Measurements from ENCODE around the gene LKAAEAR1.

DNA sequence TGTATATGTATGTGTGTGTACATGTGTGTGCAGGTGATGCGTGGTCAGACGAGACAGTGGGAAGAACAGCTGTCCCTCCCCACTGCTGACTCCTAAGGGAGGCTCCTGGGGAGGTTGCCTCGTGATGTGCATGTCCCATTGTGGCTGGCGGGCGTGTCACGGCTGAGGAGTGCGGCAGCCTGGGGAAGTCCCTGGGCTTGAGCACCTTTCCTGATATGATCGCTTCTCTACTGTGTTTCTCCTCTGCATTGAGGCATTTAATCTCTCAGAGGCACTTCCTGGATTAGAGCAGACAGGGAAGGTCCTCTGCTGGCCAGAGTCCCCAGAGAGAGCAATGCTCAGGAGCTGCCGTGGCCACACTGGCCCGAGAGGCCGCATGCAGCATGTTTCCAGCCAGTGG is 11.7 kb upstream of the LKAAEAR1 start:
- TF ChIP-seq ZFP30 (CRISPR knock-in tag; IDR thresholded peaks at IDR 0.05) (no peak), ARNTL (CRISPR knock-in tag; IDR thresholded peaks at IDR 0.05; ENCODE audit: borderline replicate concordance, low read depth) (no peak), ZNF70 (CRISPR knock-in tag; IDR thresholded peaks at IDR 0.05) (no peak), RARB (CRISPR knock-in tag; IDR thresholded peaks at IDR 0.05) (no peak), OSR1 (CRISPR knock-in tag; IDR thresholded peaks at IDR 0.05) (no peak), BACH2 (CRISPR knock-in tag; IDR thresholded peaks at IDR 0.05; ENCODE audit: borderline replicate concordance) (no peak), ZNF565 (CRISPR knock-in tag; conservative IDR thresholded peaks at IDR 0.05; ENCODE audit: low read depth) (no peak), GLIS3 (CRISPR knock-in tag; IDR thresholded peaks at IDR 0.05) (no peak), ZNF8 (CRISPR knock-in tag; IDR thresholded peaks at IDR 0.05) (no peak)
- TF ChIP-seq, protein P1, sequence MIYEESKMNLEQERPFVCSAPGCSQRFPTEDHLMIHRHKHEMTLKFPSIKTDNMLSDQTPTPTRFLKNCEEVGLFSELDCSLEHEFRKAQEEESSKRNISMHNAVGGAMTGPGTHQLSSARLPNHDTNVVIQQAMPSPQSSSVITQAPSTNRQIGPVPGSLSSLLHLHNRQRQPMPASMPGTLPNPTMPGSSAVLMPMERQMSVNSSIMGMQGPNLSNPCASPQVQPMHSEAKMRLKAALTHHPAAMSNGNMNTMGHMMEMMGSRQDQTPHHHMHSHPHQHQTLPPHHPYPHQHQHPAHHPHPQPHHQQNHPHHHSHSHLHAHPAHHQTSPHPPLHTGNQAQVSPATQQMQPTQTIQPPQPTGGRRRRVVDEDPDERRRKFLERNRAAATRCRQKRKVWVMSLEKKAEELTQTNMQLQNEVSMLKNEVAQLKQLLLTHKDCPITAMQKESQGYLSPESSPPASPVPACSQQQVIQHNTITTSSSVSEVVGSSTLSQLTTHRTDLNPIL (CRISPR knock-in tag; IDR thresholded peaks at IDR 0.05; ENCODE audit: low read depth) = no peak
- TF ChIP-seq, protein P2, sequence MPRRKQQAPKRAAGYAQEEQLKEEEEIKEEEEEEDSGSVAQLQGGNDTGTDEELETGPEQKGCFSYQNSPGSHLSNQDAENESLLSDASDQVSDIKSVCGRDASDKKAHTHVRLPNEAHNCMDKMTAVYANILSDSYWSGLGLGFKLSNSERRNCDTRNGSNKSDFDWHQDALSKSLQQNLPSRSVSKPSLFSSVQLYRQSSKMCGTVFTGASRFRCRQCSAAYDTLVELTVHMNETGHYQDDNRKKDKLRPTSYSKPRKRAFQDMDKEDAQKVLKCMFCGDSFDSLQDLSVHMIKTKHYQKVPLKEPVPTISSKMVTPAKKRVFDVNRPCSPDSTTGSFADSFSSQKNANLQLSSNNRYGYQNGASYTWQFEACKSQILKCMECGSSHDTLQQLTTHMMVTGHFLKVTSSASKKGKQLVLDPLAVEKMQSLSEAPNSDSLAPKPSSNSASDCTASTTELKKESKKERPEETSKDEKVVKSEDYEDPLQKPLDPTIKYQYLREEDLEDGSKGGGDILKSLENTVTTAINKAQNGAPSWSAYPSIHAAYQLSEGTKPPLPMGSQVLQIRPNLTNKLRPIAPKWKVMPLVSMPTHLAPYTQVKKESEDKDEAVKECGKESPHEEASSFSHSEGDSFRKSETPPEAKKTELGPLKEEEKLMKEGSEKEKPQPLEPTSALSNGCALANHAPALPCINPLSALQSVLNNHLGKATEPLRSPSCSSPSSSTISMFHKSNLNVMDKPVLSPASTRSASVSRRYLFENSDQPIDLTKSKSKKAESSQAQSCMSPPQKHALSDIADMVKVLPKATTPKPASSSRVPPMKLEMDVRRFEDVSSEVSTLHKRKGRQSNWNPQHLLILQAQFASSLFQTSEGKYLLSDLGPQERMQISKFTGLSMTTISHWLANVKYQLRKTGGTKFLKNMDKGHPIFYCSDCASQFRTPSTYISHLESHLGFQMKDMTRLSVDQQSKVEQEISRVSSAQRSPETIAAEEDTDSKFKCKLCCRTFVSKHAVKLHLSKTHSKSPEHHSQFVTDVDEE (CRISPR knock-in tag; IDR thresholded peaks at IDR 0.05) = no peak
- TF ChIP-seq, protein P3, sequence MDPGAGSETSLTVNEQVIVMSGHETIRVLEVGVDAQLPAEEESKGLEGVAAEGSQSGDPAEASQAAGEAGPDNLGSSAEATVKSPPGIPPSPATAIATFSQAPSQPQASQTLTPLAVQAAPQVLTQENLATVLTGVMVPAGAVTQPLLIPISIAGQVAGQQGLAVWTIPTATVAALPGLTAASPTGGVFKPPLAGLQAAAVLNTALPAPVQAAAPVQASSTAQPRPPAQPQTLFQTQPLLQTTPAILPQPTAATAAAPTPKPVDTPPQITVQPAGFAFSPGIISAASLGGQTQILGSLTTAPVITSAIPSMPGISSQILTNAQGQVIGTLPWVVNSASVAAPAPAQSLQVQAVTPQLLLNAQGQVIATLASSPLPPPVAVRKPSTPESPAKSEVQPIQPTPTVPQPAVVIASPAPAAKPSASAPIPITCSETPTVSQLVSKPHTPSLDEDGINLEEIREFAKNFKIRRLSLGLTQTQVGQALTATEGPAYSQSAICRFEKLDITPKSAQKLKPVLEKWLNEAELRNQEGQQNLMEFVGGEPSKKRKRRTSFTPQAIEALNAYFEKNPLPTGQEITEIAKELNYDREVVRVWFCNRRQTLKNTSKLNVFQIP (CRISPR knock-in tag; IDR thresholded peaks at IDR 0.05; ENCODE audit: borderline replicate concordance, low read depth) = no peak
- TF ChIP-seq, protein P4, sequence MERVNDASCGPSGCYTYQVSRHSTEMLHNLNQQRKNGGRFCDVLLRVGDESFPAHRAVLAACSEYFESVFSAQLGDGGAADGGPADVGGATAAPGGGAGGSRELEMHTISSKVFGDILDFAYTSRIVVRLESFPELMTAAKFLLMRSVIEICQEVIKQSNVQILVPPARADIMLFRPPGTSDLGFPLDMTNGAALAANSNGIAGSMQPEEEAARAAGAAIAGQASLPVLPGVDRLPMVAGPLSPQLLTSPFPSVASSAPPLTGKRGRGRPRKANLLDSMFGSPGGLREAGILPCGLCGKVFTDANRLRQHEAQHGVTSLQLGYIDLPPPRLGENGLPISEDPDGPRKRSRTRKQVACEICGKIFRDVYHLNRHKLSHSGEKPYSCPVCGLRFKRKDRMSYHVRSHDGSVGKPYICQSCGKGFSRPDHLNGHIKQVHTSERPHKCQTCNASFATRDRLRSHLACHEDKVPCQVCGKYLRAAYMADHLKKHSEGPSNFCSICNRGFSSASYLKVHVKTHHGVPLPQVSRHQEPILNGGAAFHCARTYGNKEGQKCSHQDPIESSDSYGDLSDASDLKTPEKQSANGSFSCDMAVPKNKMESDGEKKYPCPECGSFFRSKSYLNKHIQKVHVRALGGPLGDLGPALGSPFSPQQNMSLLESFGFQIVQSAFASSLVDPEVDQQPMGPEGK (CRISPR knock-in tag; IDR thresholded peaks at IDR 0.05; ENCODE audit: borderline replicate concordance) = no peak
- TF ChIP-seq, protein P5, sequence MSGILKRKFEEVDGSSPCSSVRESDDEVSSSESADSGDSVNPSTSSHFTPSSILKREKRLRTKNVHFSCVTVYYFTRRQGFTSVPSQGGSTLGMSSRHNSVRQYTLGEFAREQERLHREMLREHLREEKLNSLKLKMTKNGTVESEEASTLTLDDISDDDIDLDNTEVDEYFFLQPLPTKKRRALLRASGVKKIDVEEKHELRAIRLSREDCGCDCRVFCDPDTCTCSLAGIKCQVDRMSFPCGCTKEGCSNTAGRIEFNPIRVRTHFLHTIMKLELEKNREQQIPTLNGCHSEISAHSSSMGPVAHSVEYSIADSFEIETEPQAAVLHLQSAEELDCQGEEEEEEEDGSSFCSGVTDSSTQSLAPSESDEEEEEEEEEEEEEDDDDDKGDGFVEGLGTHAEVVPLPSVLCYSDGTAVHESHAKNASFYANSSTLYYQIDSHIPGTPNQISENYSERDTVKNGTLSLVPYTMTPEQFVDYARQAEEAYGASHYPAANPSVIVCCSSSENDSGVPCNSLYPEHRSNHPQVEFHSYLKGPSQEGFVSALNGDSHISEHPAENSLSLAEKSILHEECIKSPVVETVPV (CRISPR knock-in tag; IDR thresholded peaks at IDR 0.05) = no peak

All from SK-N-SH treated with all-trans-retinoic acid at 6 μM for 48 hours (cell line).